Measurements from ENCODE around the gene PLEK2.

DNA sequence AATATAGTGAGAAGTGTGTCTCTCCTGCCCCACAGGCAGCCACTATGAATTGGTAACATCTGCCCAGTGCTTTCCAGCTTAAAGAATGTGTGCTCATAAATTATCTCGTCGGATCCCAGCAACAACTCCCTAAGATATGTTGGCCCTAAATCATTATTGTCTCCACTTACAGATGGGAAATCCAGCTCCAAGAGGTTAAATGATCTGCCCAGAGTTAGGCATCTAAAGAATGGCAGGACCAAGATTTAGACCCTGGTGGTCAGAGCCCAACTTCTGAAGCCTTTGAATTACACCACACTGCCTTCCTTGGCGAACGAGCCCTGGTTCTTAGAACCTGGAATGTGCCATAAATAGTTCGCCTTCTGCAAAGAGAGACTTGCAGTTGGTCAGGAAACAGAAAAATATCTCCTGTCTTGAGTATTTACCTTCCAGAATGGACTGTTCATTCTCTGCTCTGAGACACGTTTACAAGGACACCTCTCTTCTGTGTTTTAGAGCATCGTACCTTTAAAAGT, 20.1 kb upstream of the PLEK2 start:
- TF ChIP-seq EZH2 (IDR thresholded peaks at IDR 0.05; ENCODE audit: low read length, missing control alignments) = no peak
- TF ChIP-seq, protein P1, sequence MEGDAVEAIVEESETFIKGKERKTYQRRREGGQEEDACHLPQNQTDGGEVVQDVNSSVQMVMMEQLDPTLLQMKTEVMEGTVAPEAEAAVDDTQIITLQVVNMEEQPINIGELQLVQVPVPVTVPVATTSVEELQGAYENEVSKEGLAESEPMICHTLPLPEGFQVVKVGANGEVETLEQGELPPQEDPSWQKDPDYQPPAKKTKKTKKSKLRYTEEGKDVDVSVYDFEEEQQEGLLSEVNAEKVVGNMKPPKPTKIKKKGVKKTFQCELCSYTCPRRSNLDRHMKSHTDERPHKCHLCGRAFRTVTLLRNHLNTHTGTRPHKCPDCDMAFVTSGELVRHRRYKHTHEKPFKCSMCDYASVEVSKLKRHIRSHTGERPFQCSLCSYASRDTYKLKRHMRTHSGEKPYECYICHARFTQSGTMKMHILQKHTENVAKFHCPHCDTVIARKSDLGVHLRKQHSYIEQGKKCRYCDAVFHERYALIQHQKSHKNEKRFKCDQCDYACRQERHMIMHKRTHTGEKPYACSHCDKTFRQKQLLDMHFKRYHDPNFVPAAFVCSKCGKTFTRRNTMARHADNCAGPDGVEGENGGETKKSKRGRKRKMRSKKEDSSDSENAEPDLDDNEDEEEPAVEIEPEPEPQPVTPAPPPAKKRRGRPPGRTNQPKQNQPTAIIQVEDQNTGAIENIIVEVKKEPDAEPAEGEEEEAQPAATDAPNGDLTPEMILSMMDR (conservative IDR thresholded peaks at IDR 0.05 in 1 of 2, IDR thresholded peaks at IDR 0.05 in 1 of 2; ENCODE audit: low read depth in 1 of 2, low read length in 2 of 2) = no peak

All from fibroblast of lung (primary cell).